GM18867 (cell line): ENCODE data around the gene ADCK2.
"Not testable (repeated sequence)": the region's sequence is repeated elsewhere in the genome, so short reads cannot be mapped to it uniquely, and the experiment has no call there.

Source experiments
- ATAC-seq: cut with Tn5 transposase; IDR thresholded peaks from one replicate; pipeline ENCODE4 v1.9.1; 2021; ENCODE audit warnings: mild to moderate bottlenecking, moderate library complexity; ENCODE audit not compliant: unreplicated experiment

The ADCK2 gene

GRCh38 chr7:140673774-140674155, 1.0 kb downstream of the ADCK2 start:
- no peak for ATAC-seq

- peak; percentile 40 for ATAC-seq
Measured at GRCh38 chr7:140674356-140674800, 1.6 kb downstream of the ADCK2 start.

- ATAC-seq = no peak
Measured at GRCh38 chr7:140674899-140675701, 2.4 kb downstream of the ADCK2 start.

- ATAC-seq = no peak
Measured at GRCh38 chr7:140675726-140676125, 3.0 kb downstream of the ADCK2 start.

- peak; percentile 57 for ATAC-seq
Measured at GRCh38 chr7:140676306-140676705, 3.6 kb downstream of the ADCK2 start.

- ATAC-seq = not testable (repeated sequence)
Measured at GRCh38 chr7:140676956-140677355, 4.2 kb downstream of the ADCK2 start.

GRCh38 chr7:140677496-140677895, 4.8 kb downstream of the ADCK2 start:
- no peak for ATAC-seq

- ATAC-seq = no peak
Measured at GRCh38 chr7:140678081-140678815, 5.5 kb downstream of the ADCK2 start.

GRCh38 chr7:140678816-140679130, 6.0 kb downstream of the ADCK2 start:
- no peak for ATAC-seq

- no peak for ATAC-seq
Measured at GRCh38 chr7:140679186-140679585, 6.4 kb downstream of the ADCK2 start.

GRCh38 chr7:140680886-140681285, 8.1 kb downstream of the ADCK2 start:
- no peak for ATAC-seq

GRCh38 chr7:140681766-140682165, 9.0 kb downstream of the ADCK2 start:
- no peak for ATAC-seq

GRCh38 chr7:140683657-140684056, 10.9 kb downstream of the ADCK2 start:
- ATAC-seq = no peak

- ATAC-seq = no peak
Measured at GRCh38 chr7:140684066-140684950, 11.6 kb downstream of the ADCK2 start.

- no peak for ATAC-seq
Measured at GRCh38 chr7:140685407-140686087, 12.8 kb downstream of the ADCK2 start.

GRCh38 chr7:140686921-140687320, 14.2 kb downstream of the ADCK2 start:
- no peak for ATAC-seq

GRCh38 chr7:140688341-140688740, 15.6 kb downstream of the ADCK2 start:
- ATAC-seq = no peak

- ATAC-seq = no peak
Measured at GRCh38 chr7:140689199-140690152, 16.7 kb downstream of the ADCK2 start.

- ATAC-seq = no peak
Measured at GRCh38 chr7:140691376-140692045, 18.8 kb downstream of the ADCK2 start.
